ENCODE results near the gene UIMC1. TPM values are rescaled to one million over a fixed set of nuclear protein-coding genes. Genes with fewer than 3 reads are reported as not detected.

The UIMC1 gene
- total RNA-seq, 1 donor from 2014 or later = 36.1 TPM

- Histone ChIP-seq H3K36me3 (ENCODE audit: insufficient read depth, low read length) (no peaks in the 10 kb centered on the region), H3K4me1 (ENCODE audit: insufficient read depth, low read length) (no peaks in the 10 kb centered on the region), H2AFZ (ENCODE audit: low read depth, low read length) (no peak overlapping the region), H3K4me2 (ENCODE audit: low read length) (no peak overlapping the region), H3K4me3 (ENCODE audit: insufficient read depth, low read depth, low read length) (no peak overlapping the region), H3K27me3 (ENCODE audit: insufficient read depth, low read length) (peaks cover 16% of the 10 kb centered on the region), H3K79me2 (ENCODE audit: insufficient read depth, low read length) (no peaks in the 10 kb centered on the region), H3K9me3 (ENCODE audit: insufficient read depth, low read depth, low read length) (no peaks in the 10 kb centered on the region), H4K20me1 (ENCODE audit: insufficient read depth, low read length) (no peaks in the 10 kb centered on the region), H3K9ac (ENCODE audit: low read length) (no peak overlapping the region), H3K27ac (ENCODE audit: low read depth, low read length) (no peak overlapping the region)
- Mint-ChIP-seq H3K9me3 (ENCODE audit: unreplicated experiment) (no peaks in the 10 kb centered on the region), H3K27ac (ENCODE audit: unreplicated experiment) (no peak overlapping the region), H3K4me1 (ENCODE audit: low read depth, unreplicated experiment) (peaks cover 4% of the 10 kb centered on the region), H3K27me3 (ENCODE audit: low read depth, unreplicated experiment) (peaks cover 51% of the 10 kb centered on the region), H3K36me3 (ENCODE audit: low read depth, unreplicated experiment) (no peaks in the 10 kb centered on the region), H3K4me3 (ENCODE audit: unreplicated experiment) (no peak overlapping the region)
- TF ChIP-seq CTCF (IDR thresholded peaks at IDR 0.05; ENCODE audit: insufficient read depth, low read depth, low read length) = no peak
- no peak for TF ChIP-seq EZH2 (IDR thresholded peaks at IDR 0.05; ENCODE audit: insufficient read depth, low read length)
- DNase-seq (ENCODE audit: low read depth) (no peak), FAIRE-seq (no peak)
Measured at GRCh38 chr5:176860381-176860780, 146.2 kb downstream of the UIMC1 start.

- no peaks in the 10 kb centered on the region for H3K36me3 Mint-ChIP-seq (ENCODE audit: low read depth, unreplicated experiment)
- H4K20me1 ChIP-seq (ENCODE audit: insufficient read depth, low read length) = no peaks in the 10 kb centered on the region
- no peak overlapping the region for H2AFZ ChIP-seq (ENCODE audit: low read depth, low read length)
- DNase-seq (ENCODE audit: low read depth) (no peak), FAIRE-seq (no peak)
- no peaks in the 10 kb centered on the region for H3K9me3 ChIP-seq (ENCODE audit: insufficient read depth, low read depth, low read length)
- H3K4me3 ChIP-seq (ENCODE audit: insufficient read depth, low read depth, low read length) = no peak overlapping the region
- H3K9ac ChIP-seq (ENCODE audit: low read length) = no peak overlapping the region
- H3K27ac ChIP-seq (ENCODE audit: low read depth, low read length) = no peak overlapping the region
- peaks cover 16% of the 10 kb centered on the region for H3K27me3 ChIP-seq (ENCODE audit: insufficient read depth, low read length)
- H3K9me3 Mint-ChIP-seq (ENCODE audit: unreplicated experiment) = no peaks in the 10 kb centered on the region
- H3K4me1 ChIP-seq (ENCODE audit: insufficient read depth, low read length) = no peaks in the 10 kb centered on the region
- H3K79me2 ChIP-seq (ENCODE audit: insufficient read depth, low read length) = no peaks in the 10 kb centered on the region
- H3K27me3 Mint-ChIP-seq (ENCODE audit: low read depth, unreplicated experiment) = peaks cover 51% of the 10 kb centered on the region
- no peak overlapping the region for H3K27ac Mint-ChIP-seq (ENCODE audit: unreplicated experiment)
- H3K4me1 Mint-ChIP-seq (ENCODE audit: low read depth, unreplicated experiment) = peaks cover 6% of the 10 kb centered on the region
- no peaks in the 10 kb centered on the region for H3K36me3 ChIP-seq (ENCODE audit: insufficient read depth, low read length)
- no peak overlapping the region for H3K4me3 Mint-ChIP-seq (ENCODE audit: unreplicated experiment)
- H3K4me2 ChIP-seq (ENCODE audit: low read length) = no peak overlapping the region
- no peak for TF ChIP-seq EZH2 (IDR thresholded peaks at IDR 0.05; ENCODE audit: insufficient read depth, low read length)
- TF ChIP-seq CTCF (IDR thresholded peaks at IDR 0.05; ENCODE audit: insufficient read depth, low read depth, low read length) = no peak
Measured at GRCh38 chr5:176859916-176860315, 146.7 kb downstream of the UIMC1 start.

- TF ChIP-seq EZH2 (IDR thresholded peaks at IDR 0.05; ENCODE audit: insufficient read depth, low read length) (no peak), CTCF (IDR thresholded peaks at IDR 0.05; ENCODE audit: insufficient read depth, low read depth, low read length) (no peak)
Measured at GRCh38 chr5:176857894-176858273, 148.7 kb downstream of the UIMC1 start.

More at GRCh38 chr5:176857894-176858273, 148.7 kb downstream of the UIMC1 start:
- no peak overlapping the region for H2AFZ ChIP-seq (ENCODE audit: low read depth, low read length)
- Mint-ChIP-seq H3K36me3 (ENCODE audit: low read depth, unreplicated experiment) (no peaks in the 10 kb centered on the region), H3K27ac (ENCODE audit: unreplicated experiment) (no peak overlapping the region), H3K27me3 (ENCODE audit: low read depth, unreplicated experiment) (peaks cover 52% of the 10 kb centered on the region), H3K4me3 (ENCODE audit: unreplicated experiment) (no peak overlapping the region), H3K9me3 (ENCODE audit: unreplicated experiment) (no peaks in the 10 kb centered on the region), H3K4me1 (ENCODE audit: low read depth, unreplicated experiment) (peaks cover 5% of the 10 kb centered on the region)
- no peak overlapping the region for H3K4me3 ChIP-seq (ENCODE audit: insufficient read depth, low read depth, low read length)
- no peaks in the 10 kb centered on the region for H3K9me3 ChIP-seq (ENCODE audit: insufficient read depth, low read depth, low read length)
- no peak overlapping the region for H3K9ac ChIP-seq (ENCODE audit: low read length)
- FAIRE-seq (no peak), DNase-seq (ENCODE audit: low read depth) (no peak)
- H3K36me3 ChIP-seq (ENCODE audit: insufficient read depth, low read length) = no peaks in the 10 kb centered on the region
- no peaks in the 10 kb centered on the region for H3K79me2 ChIP-seq (ENCODE audit: insufficient read depth, low read length)
- no peaks in the 10 kb centered on the region for H4K20me1 ChIP-seq (ENCODE audit: insufficient read depth, low read length)
- no peaks in the 10 kb centered on the region for H3K4me1 ChIP-seq (ENCODE audit: insufficient read depth, low read length)
- H3K27me3 ChIP-seq (ENCODE audit: insufficient read depth, low read length) = peaks cover 12% of the 10 kb centered on the region
- H3K27ac ChIP-seq (ENCODE audit: low read depth, low read length) = no peak overlapping the region
- H3K4me2 ChIP-seq (ENCODE audit: low read length) = no peak overlapping the region
